ENCODE results near the gene ART5. TPM values are rescaled to one million over a fixed set of nuclear protein-coding genes. Genes with fewer than 3 reads are reported as not detected.

ART5 gene
- total and polyA plus RNA-seq, 9 of the 15 experiments (the other 6 are each of a cell fraction or from before 2014, with no cell fraction given) = 0.08 to 0.59 (median 0.33) TPM

DNA sequence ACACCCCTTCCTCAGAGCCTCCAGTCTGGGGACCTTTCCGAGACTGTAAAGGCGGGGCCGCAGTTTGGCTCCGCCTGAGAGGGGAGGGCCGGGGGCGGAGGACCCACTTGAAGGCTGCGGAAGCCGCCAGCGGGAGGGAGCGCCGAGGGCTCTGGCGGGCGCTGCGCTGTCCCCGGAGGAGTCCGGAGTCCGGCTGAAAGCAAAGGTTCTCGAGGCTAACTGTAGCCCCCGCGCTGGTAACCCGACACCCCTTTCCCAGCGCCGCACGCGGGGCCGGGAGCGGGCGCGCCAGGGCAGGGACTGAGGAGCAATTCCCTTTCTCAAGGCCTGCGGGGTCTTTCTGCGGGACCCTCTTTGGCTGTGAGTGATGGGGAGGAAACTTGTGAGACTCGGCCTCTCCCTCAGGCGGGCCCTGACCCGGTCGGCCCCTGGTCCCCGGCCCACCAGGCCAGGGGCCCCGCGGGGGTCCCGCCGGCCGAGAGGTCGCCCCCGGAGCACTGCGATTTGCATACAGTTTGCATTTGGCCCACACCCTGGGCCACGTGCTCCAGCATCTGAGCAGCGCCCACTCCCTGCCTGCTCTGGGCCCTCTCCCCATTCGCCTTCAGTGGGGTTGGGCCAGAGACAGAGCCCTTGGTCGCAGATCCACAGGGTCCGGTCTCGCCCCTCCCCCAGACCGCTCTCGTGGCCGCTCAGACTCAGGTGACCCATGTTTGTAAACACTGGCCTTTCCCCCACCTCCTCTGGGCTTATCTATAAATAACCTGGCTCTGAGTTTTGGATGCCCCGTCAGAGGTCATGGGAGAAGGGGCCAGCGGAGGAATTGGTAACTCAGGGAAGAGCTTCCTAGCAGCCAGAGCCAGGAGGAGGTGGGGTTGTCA lies 519 bp upstream of the ART5 start (continued):
- TF ChIP-seq NKRF (IDR thresholded peaks at IDR 0.05; ENCODE audit: borderline replicate concordance) (peak; percentile 55; the same call in 1 of the 2 replicates), ETS1 (conservative IDR thresholded peaks at IDR 0.05; ENCODE audit: control insufficient read depth, low read depth, low read length) (peak; percentile 97), MCM2 (IDR thresholded peaks at IDR 0.05; ENCODE audit: low read depth) (no peak), CTCF (IDR thresholded peaks at IDR 0.05 in 2 of 3, conservative IDR thresholded peaks at IDR 0.05 in 1 of 3; ENCODE audit: insufficient read depth in 2 of 3, low read depth in 1 of 3, low read length in 3 of 3) (no peak), NUFIP1 (IDR thresholded peaks at IDR 0.05; ENCODE audit: partially characterized antibody) (no peak), LEF1 (IDR thresholded peaks at IDR 0.05) (peak; percentile 37), ZBTB43 (CRISPR knock-in tag; IDR thresholded peaks at IDR 0.05) (no peak), RFX1 (IDR thresholded peaks at IDR 0.05) (no peak), MIER1 (IDR thresholded peaks at IDR 0.05; ENCODE audit: low read depth) (no peak), NFE2 (IDR thresholded peaks at IDR 0.05; ENCODE audit: low read depth) (no peak), ZBTB5 (IDR thresholded peaks at IDR 0.05) (peak; percentile 99)
- TF ChIP-seq, protein P1, sequence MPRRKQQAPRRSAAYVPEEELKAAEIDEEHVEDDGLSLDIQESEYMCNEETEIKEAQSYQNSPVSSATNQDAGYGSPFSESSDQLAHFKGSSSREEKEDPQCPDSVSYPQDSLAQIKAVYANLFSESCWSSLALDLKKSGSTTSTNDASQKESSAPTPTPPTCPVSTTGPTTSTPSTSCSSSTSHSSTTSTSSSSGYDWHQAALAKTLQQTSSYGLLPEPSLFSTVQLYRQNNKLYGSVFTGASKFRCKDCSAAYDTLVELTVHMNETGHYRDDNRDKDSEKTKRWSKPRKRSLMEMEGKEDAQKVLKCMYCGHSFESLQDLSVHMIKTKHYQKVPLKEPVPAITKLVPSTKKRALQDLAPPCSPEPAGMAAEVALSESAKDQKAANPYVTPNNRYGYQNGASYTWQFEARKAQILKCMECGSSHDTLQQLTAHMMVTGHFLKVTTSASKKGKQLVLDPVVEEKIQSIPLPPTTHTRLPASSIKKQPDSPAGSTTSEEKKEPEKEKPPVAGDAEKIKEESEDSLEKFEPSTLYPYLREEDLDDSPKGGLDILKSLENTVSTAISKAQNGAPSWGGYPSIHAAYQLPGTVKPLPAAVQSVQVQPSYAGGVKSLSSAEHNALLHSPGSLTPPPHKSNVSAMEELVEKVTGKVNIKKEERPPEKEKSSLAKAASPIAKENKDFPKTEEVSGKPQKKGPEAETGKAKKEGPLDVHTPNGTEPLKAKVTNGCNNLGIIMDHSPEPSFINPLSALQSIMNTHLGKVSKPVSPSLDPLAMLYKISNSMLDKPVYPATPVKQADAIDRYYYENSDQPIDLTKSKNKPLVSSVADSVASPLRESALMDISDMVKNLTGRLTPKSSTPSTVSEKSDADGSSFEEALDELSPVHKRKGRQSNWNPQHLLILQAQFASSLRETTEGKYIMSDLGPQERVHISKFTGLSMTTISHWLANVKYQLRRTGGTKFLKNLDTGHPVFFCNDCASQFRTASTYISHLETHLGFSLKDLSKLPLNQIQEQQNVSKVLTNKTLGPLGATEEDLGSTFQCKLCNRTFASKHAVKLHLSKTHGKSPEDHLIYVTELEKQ (CRISPR knock-in tag; IDR thresholded peaks at IDR 0.05) = no peak
- TF ChIP-seq, protein P2, sequence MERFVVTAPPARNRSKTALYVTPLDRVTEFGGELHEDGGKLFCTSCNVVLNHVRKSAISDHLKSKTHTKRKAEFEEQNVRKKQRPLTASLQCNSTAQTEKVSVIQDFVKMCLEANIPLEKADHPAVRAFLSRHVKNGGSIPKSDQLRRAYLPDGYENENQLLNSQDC (CRISPR knock-in tag; IDR thresholded peaks at IDR 0.05) = no peak
